HepG2 (cell line): ENCODE measurements around the gene PLXNA3. TPM values are rescaled to one million over a fixed set of nuclear protein-coding genes. Genes with fewer than 3 reads are reported as not detected.

ENCODE experiments used
- ATAC-seq: fragments of 200-7000 bp; cut with Tn5 transposase; 3 replicates; pipeline ENCODE4 v1.9.1; 2020; ENCODE audit warnings: mild to moderate bottlenecking, moderate library complexity
- BruUV-seq: library from RNA; stranded (reverse); fragments of 400-500 nt; replicated peaks from 2 replicates; lab custom pipeline; 2021; lab: Mats Ljungman, UMichigan
- CTCF ChIA-PET: fragments of 300-600 bp; formaldehyde crosslinking; extraction: SDS; loops from one replicate; lab custom pipeline; 2021; ENCODE audit warnings: low total read pairs, inconsistent platforms, low intra/inter-chr PET ratio; lab: Yijun Ruan, JAX
- POLR2A ChIA-PET: fragments of 350-600 bp; sonication (Branson Sonifier 250); formaldehyde crosslinking; loops from one replicate; lab custom pipeline; 2020; ENCODE audit warnings: antibody characterized with exemption, inconsistent platforms; lab: Yijun Ruan, JAX
- DNase-seq: peaks from one replicate; pipeline ENCODE4 v3.0.0-alpha.2; 2015; ENCODE audit warnings: low spot score
- FAIRE-seq: peaks from 3 replicates; lab custom pipeline; 2011; peaks lifted over from hg19 to GRCh38; lab: Jason Lieb, UNC
- H2AFZ ChIP-seq: one replicate; pipeline ENCODE4 v1.6.1; 2011; ENCODE audit warnings: low read length, inconsistent platforms
- H3K27ac ChIP-seq: fragments of 300-600 bp; 3 replicates; pipeline ENCODE4 v1.8.0; 2011; ENCODE audit warnings: mixed run types, mild to moderate bottlenecking, mixed read lengths, low read length, inconsistent platforms; ENCODE audit not compliant: insufficient read depth; ENCODE audit errors: extremely low read length
- H3K27me3 ChIP-seq, 2 experiments: fragments of 200-600 bp in 1 of 2; 2 replicates in 1 of 2; 3 replicates in 1 of 2; pipeline versions ENCODE4 v1.6.0 to v1.8.0; 2011; ENCODE audit warnings: low read length in 2 of 2, mild to moderate bottlenecking in 2 of 2, moderate library complexity in 2 of 2, inconsistent platforms in 1 of 2; ENCODE audit not compliant: insufficient read depth in 2 of 2, control insufficient read depth in 1 of 2
- H3K36me3 ChIP-seq, 2 experiments: fragments of 200-600 bp in 1 of 2; replicated peaks in 1 of 2; 2 replicates in 1 of 2; 3 replicates in 1 of 2; pipeline versions ENCODE4 v1.5.1 to v1.8.0; 2011; ENCODE audit warnings: low read length in 2 of 2, inconsistent platforms in 1 of 2; ENCODE audit not compliant: insufficient read depth in 2 of 2, control insufficient read depth in 1 of 2
- H3K4me1 ChIP-seq: 2 replicates; pipeline ENCODE4 v1.5.1; 2012; ENCODE audit warnings: low read length, inconsistent platforms; ENCODE audit not compliant: insufficient read depth
- H3K4me2 ChIP-seq: 2 replicates; pipeline ENCODE4 v1.6.0; 2011; ENCODE audit warnings: low read depth, low read length, inconsistent platforms
- H3K4me3 ChIP-seq, 3 experiments: fragments of 200-600 bp in 1 of 3; sonication (generic), shearing (Covaris generic) in 1 of 3; replicated peaks in 1 of 3; 2 replicates each; pipeline ENCODE4 v1.5.1; 2011 to 2016; ENCODE audit warnings: low read length in 3 of 3, inconsistent platforms in 2 of 3, low read depth in 2 of 3, mild to moderate bottlenecking in 2 of 3, control low read depth in 1 of 3, mixed read lengths in 1 of 3; ENCODE audit not compliant: insufficient read depth in 1 of 3
- H3K79me2 ChIP-seq: one replicate; pipeline ENCODE4 v1.6.1; 2011; ENCODE audit warnings: low read length, inconsistent platforms; ENCODE audit not compliant: insufficient read depth
- H3K9ac ChIP-seq: 2 replicates; pipeline ENCODE4 v1.6.0; 2011; ENCODE audit warnings: mild to moderate bottlenecking, low read depth, low read length, inconsistent platforms; ENCODE audit not compliant: insufficient read depth
- H3K9me3 ChIP-seq: 2 replicates; pipeline ENCODE4 v1.5.1; 2012; ENCODE audit warnings: mild to moderate bottlenecking, low read length
- H4K20me1 ChIP-seq: 2 replicates; pipeline ENCODE4 v1.6.0; 2011; ENCODE audit warnings: inconsistent platforms, mild to moderate bottlenecking, low read length, moderate library complexity; ENCODE audit not compliant: insufficient read depth
- AGO2 ChIP-seq: fragments of 200-400 bp; formaldehyde crosslinking; optimal IDR thresholded peaks from 2 replicates; pipeline ENCODE3; 2017; ENCODE audit warnings: mild to moderate bottlenecking, low read depth, low read length, moderate library complexity
- AHDC1 ChIP-seq: sonication (generic); formaldehyde crosslinking; IDR thresholded peaks from 2 replicates; pipeline ENCODE4 v1.5.1; 2020; ENCODE audit warnings: mild to moderate bottlenecking, missing genetic modification reagents, borderline replicate concordance
- DPF2 ChIP-seq: sonication (generic); formaldehyde crosslinking; IDR thresholded peaks from 2 replicates; pipeline ENCODE4 v1.4.0; 2020; ENCODE audit warnings: mild to moderate bottlenecking, low read depth, missing genetic modification reagents, borderline replicate concordance
- NR2C2 ChIP-seq: sonication (generic); formaldehyde crosslinking; IDR thresholded peaks from 2 replicates; pipeline ENCODE4 v1.4.0; 2020; ENCODE audit warnings: missing genetic modification reagents, mild to moderate bottlenecking, moderate library complexity, borderline replicate concordance
- NR2F2 ChIP-seq: IDR thresholded peaks from 2 replicates; pipeline ENCODE4 v1.6.1; 2012; ENCODE audit warnings: low read depth, inconsistent platforms, borderline replicate concordance
- PCBP2 ChIP-seq: fragments of 200-400 bp; formaldehyde crosslinking; optimal IDR thresholded peaks from 2 replicates; pipeline ENCODE3; 2018; ENCODE audit warnings: low read length, low read depth; ENCODE audit not compliant: poor library complexity, severe bottlenecking
- RARG ChIP-seq: sonication (generic); formaldehyde crosslinking; IDR thresholded peaks from 2 replicates; pipeline ENCODE4 v1.4.0; 2020; ENCODE audit warnings: low read depth, mild to moderate bottlenecking, missing genetic modification reagents
- XBP1 ChIP-seq: sonication (generic); formaldehyde crosslinking; IDR thresholded peaks from 2 replicates; pipeline ENCODE4 v1.5.0; 2020; ENCODE audit warnings: missing genetic modification reagents
- ZBTB7B ChIP-seq: sonication (generic); formaldehyde crosslinking; IDR thresholded peaks from 2 replicates; pipeline ENCODE4 v1.4.0; 2020; ENCODE audit warnings: missing genetic modification reagents
- ZFP1 ChIP-seq: IDR thresholded peaks from 2 replicates; pipeline ENCODE4 v1.6.1; 2016
- ZNF468 ChIP-seq: sonication (generic); formaldehyde crosslinking; IDR thresholded peaks from 2 replicates; pipeline ENCODE4 v1.8.0; 2022; ENCODE audit warnings: mild to moderate bottlenecking, moderate library complexity, missing genetic modification reagents
- ZNF615 ChIP-seq: sonication (generic); formaldehyde crosslinking; IDR thresholded peaks from 2 replicates; pipeline ENCODE4 v1.5.0; 2020; ENCODE audit warnings: mild to moderate bottlenecking, missing genetic modification reagents, borderline replicate concordance
- ZNF775 ChIP-seq: sonication (generic); formaldehyde crosslinking; IDR thresholded peaks from 2 replicates; pipeline ENCODE4 v1.4.0; 2020; ENCODE audit warnings: missing genetic modification reagents, mild to moderate bottlenecking, moderate library complexity, borderline replicate concordance
- ZNF788 ChIP-seq: sonication (generic); formaldehyde crosslinking; IDR thresholded peaks from 2 replicates; pipeline ENCODE4 v1.5.0; 2020; ENCODE audit warnings: mild to moderate bottlenecking, missing genetic modification reagents, borderline replicate concordance
- WGBS: methylation state at CpG from one replicate; pipeline ENCODE4 v1.1.6; 2017; ENCODE audit warnings: low lambda C conversion rate; 5-methylcytosine and 5-hydroxymethylcytosine counted together
- in situ Hi-C: cut with HindIII; loops from 2 replicates; pipeline ENCODE4 v1.10.0; 2017; ENCODE audit warnings: low pct_unique_long_range_greater_than_20kb; ENCODE audit not compliant: extremely low pct_ligation_motif_present
- intact Hi-C: fragments of 100-400 bp; cut with micrococcal nuclease; formaldehyde crosslinking; loops from one replicate; pipeline ENCODE4 v1.10.0; 2022; ENCODE audit not compliant: unreplicated experiment
- polyA plus RNA-seq, 8 experiments: library from polyadenylated mRNA; depleted of rRNA in 3 of 8; stranded (reverse) in 7 of 8; unstranded in 1 of 8; fragments of >200 nt; fragmentation: Illumina TruSeq in 4 of 8; extraction: Trizol in 4 of 8; gene quantifications; 2 replicates each; pipeline versions ENCODE4 v1.2.1 to v1.2.3, GENCODE V29; 2011 to 2016; ENCODE audit warnings: low read depth in 4 of 8, missing spikeins in 1 of 8, mixed read lengths in 1 of 8; ENCODE audit not compliant: insufficient read depth in 1 of 8
- total RNA-seq, 5 experiments: library from RNA; depleted of rRNA; stranded (reverse); fragments of >200 nt; fragmentation: Illumina TruSeq; extraction: Trizol; gene quantifications; 2 replicates each; pipeline ENCODE4 v1.2.3, GENCODE V29; 2016; ENCODE audit warnings: low read depth in 1 of 5

Gene PLXNA3
- total and polyA plus RNA-seq, 2 of the 13 experiments (the other 11 are each of a cell fraction or from before 2014, with no cell fraction given): 5.8 to 20.6 TPM

GRCh38 chrX:154466907-154467306 is 8.8 kb downstream of the PLXNA3 start:
- H3K9me3 ChIP-seq: no peaks in the 10 kb centered on the region

More at GRCh38 chrX:154466907-154467306, 8.8 kb downstream of the PLXNA3 start:
- no peaks in the 10 kb centered on the region for H3K79me2 ChIP-seq
- no peak for ATAC-seq
- peaks cover 6 to 8% of the 10 kb centered on the region in 2 experiments; a peak in 2 of 5 replicates for H3K36me3 ChIP-seq
- no peak overlapping the region for H3K4me2 ChIP-seq
- no peak for TF ChIP-seq DPF2 (CRISPR knock-in tag)
- TF ChIP-seq XBP1 (CRISPR knock-in tag): no peak
- TF ChIP-seq AHDC1: no peak
- no peak for TF ChIP-seq AGO2
- TF ChIP-seq ZBTB7B (CRISPR knock-in tag): no peak
- TF ChIP-seq ZNF788 (CRISPR knock-in tag): no peak
- TF ChIP-seq ZFP1 (CRISPR knock-in tag): no peak
- TF ChIP-seq RARG (CRISPR knock-in tag): no peak
- TF ChIP-seq PCBP2: no peak
- no peak for TF ChIP-seq ZNF615 (CRISPR knock-in tag)
- no peak for TF ChIP-seq NR2C2 (CRISPR knock-in tag)
- TF ChIP-seq ZNF468 (CRISPR knock-in tag): no peak
- no peak for TF ChIP-seq ZNF775 (CRISPR knock-in tag)
- TF ChIP-seq NR2F2: no peak
- TF ChIP-seq, all 625 proteins: peak for 0
- intact Hi-C loops (no loop called here), in situ Hi-C loops (no loop called here)
- BruUV-seq: no TSS peak
- Histone ChIP-seq H3K27me3 (no peaks in the 10 kb centered on the region), H3K27ac (no peak overlapping the region), H2AFZ (no peak overlapping the region), H3K4me1 (peaks cover 6% of the 10 kb centered on the region; the same call in 1 of the 2 replicates), H4K20me1 (no peaks in the 10 kb centered on the region), H3K4me3 (no peak overlapping the region), H3K9ac (no peak overlapping the region)
- no peak for FAIRE-seq
- ChIA-PET CTCF (no interaction called here), POLR2A (no interaction called here)
- no CpG with 5 or more reads among the region's 15 CpGs for WGBS
- no peak for DNase-seq
